ENCODE data around the gene PACRG. TPM values are rescaled to one million over a fixed set of nuclear protein-coding genes. Genes with fewer than 3 reads are reported as not detected.

The PACRG gene
- polyA plus RNA-seq, 3 donors: not detected

DNA sequence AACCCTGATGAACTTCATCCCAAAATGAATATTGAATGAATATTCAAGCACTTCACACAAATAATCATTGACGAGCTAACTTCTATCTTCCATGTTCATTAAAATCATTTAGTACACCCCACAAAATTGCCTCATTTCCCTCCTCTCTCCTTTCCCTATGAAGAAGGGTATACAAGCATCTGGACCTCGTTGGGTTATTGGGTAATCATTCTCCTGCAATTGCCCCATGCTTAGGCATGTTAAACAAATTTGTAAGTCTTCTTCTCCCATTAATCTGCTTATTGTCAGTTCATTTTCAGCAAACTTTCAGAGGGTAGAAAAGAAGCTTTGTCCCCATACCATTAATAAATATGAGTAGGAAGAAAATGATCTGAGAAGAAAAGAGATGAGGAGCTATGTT lies 27.8 kb upstream of the PACRG start:
- Mint-ChIP-seq H3K4me3 (no peak overlapping the region), H3K9me3 (peaks cover 0 to 1% (median 0%) of the 10 kb centered on the region in 7 donors), H3K4me1 (no peaks in the 10 kb centered on the region), H3K27ac (no peak overlapping the region), H3K36me3 (no peaks in the 10 kb centered on the region), H3K27me3 (ENCODE audit: low read depth in 3 of 3) (peaks cover 2% of the 10 kb centered on the region in 3 donors)
- H3K9me3 ChIP-seq (replicated peaks in 1 of 2; ENCODE audit: control insufficient read depth in 1 of 2, insufficient read depth in 1 of 2, low read length in 2 of 2): no peaks in the 10 kb centered on the region
- H3K4me1 ChIP-seq (ENCODE audit: control insufficient read depth in 1 of 2, insufficient read depth in 2 of 2, low read length in 2 of 2): no peaks in the 10 kb centered on the region
- TF ChIP-seq, protein P1, sequence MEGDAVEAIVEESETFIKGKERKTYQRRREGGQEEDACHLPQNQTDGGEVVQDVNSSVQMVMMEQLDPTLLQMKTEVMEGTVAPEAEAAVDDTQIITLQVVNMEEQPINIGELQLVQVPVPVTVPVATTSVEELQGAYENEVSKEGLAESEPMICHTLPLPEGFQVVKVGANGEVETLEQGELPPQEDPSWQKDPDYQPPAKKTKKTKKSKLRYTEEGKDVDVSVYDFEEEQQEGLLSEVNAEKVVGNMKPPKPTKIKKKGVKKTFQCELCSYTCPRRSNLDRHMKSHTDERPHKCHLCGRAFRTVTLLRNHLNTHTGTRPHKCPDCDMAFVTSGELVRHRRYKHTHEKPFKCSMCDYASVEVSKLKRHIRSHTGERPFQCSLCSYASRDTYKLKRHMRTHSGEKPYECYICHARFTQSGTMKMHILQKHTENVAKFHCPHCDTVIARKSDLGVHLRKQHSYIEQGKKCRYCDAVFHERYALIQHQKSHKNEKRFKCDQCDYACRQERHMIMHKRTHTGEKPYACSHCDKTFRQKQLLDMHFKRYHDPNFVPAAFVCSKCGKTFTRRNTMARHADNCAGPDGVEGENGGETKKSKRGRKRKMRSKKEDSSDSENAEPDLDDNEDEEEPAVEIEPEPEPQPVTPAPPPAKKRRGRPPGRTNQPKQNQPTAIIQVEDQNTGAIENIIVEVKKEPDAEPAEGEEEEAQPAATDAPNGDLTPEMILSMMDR (IDR thresholded peaks at IDR 0.05): no peak
- no peak overlapping the region for H3K27ac ChIP-seq (ENCODE audit: low read depth in 1 of 2, low read length in 2 of 2)
- H3K27me3 ChIP-seq (ENCODE audit: control insufficient read depth in 2 of 2, insufficient read depth in 2 of 2, low read length in 2 of 2): no peaks in the 10 kb centered on the region
- H3K4me2 ChIP-seq (replicated peaks; ENCODE audit: extremely low read depth, low read length, poor library complexity, severe bottlenecking): no peak overlapping the region
- no peaks in the 10 kb centered on the region for H4K20me1 ChIP-seq (ENCODE audit: insufficient read depth, low read length)
- DNase-seq: no peak
- H2AFZ ChIP-seq (ENCODE audit: insufficient read depth, low read depth, low read length, poor library complexity, severe bottlenecking): no peak overlapping the region
- WGBS (ENCODE audit: insufficient coverage): no CpG with 5 or more reads among the region's 2 CpGs
- H3K4me3 ChIP-seq (replicated peaks in 1 of 3; ENCODE audit: low read depth in 2 of 3, low read length in 3 of 3): no peak overlapping the region
- intact Hi-C loops (cut with micrococcal nuclease): no loop called here
- no peaks in the 10 kb centered on the region for H3K36me3 ChIP-seq (replicated peaks in 1 of 2; ENCODE audit: control insufficient read depth in 1 of 2, insufficient read depth in 2 of 2, low read length in 2 of 2)
- H3K9ac ChIP-seq (ENCODE audit: insufficient read depth, low read length, poor library complexity, severe bottlenecking): no peak overlapping the region
- no peaks in the 10 kb centered on the region for H3K79me2 ChIP-seq (ENCODE audit: insufficient read depth, low read length)

DNA sequence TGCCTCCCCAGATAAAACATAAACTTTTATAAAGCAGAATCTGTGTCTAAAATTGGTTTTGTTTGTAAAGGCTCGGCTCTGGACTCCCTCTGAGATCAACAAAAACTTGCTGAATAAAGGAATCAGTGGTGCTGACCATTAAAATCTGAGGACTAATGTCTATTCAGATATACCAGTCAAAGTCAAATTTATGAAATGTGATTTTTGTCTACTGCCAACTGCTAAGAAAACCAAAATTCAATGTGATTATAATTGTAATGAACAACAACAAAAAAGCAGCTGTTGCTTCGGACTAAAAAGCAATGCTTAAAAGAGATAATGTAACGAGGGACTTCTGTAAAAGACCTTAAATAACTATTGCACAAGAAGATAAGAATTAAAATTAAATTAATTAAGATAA lies 26.8 kb upstream of the PACRG start:
- Histone ChIP-seq H3K4me1 (ENCODE audit: control insufficient read depth in 1 of 2, insufficient read depth in 2 of 2, low read length in 2 of 2) (no peaks in the 10 kb centered on the region), H3K79me2 (ENCODE audit: insufficient read depth, low read length) (no peaks in the 10 kb centered on the region), H2AFZ (ENCODE audit: insufficient read depth, low read depth, low read length, poor library complexity, severe bottlenecking) (no peak overlapping the region), H3K9me3 (replicated peaks in 1 of 2; ENCODE audit: control insufficient read depth in 1 of 2, insufficient read depth in 1 of 2, low read length in 2 of 2) (no peaks in the 10 kb centered on the region), H3K27me3 (ENCODE audit: control insufficient read depth in 2 of 2, insufficient read depth in 2 of 2, low read length in 2 of 2) (no peaks in the 10 kb centered on the region), H3K4me3 (replicated peaks in 1 of 3; ENCODE audit: low read depth in 2 of 3, low read length in 3 of 3) (no peak overlapping the region), H3K9ac (ENCODE audit: insufficient read depth, low read length, poor library complexity, severe bottlenecking) (no peak overlapping the region), H3K27ac (ENCODE audit: low read depth in 1 of 2, low read length in 2 of 2) (no peak overlapping the region), H4K20me1 (ENCODE audit: insufficient read depth, low read length) (no peaks in the 10 kb centered on the region), H3K36me3 (replicated peaks in 1 of 2; ENCODE audit: control insufficient read depth in 1 of 2, insufficient read depth in 2 of 2, low read length in 2 of 2) (no peaks in the 10 kb centered on the region), H3K4me2 (replicated peaks; ENCODE audit: extremely low read depth, low read length, poor library complexity, severe bottlenecking) (no peak overlapping the region)
- peaks cover 1% of the 10 kb centered on the region for H3K4me1 Mint-ChIP-seq
- no peak overlapping the region for H3K27ac Mint-ChIP-seq
- TF ChIP-seq, protein P1 (IDR thresholded peaks at IDR 0.05): no peak
- no peak overlapping the region for H3K4me3 Mint-ChIP-seq
- H3K9me3 Mint-ChIP-seq: peaks cover 0 to 1% (median 0%) of the 10 kb centered on the region in 7 donors
- no peaks in the 10 kb centered on the region for H3K36me3 Mint-ChIP-seq
- no CpG with 5 or more reads among the region's 3 CpGs for WGBS (ENCODE audit: insufficient coverage)
- DNase-seq: no peak
- intact Hi-C loops (cut with micrococcal nuclease): no loop called here
- peaks cover 0 to 2% (median 2%) of the 10 kb centered on the region in 3 donors for H3K27me3 Mint-ChIP-seq (ENCODE audit: low read depth in 3 of 3)
